SK-N-SH treated with all-trans-retinoic acid at 6 μM for 48 hours (cell line): Measurements from ENCODE around the gene MYOD1.

Source experiments
- ARNTL ChIP-seq: fragments of 450-650 bp; formaldehyde crosslinking; IDR thresholded peaks from 2 replicates; pipeline ENCODE4 v1.5.0; 2020; ENCODE audit warnings: low read depth, mild to moderate bottlenecking, moderate library complexity, borderline replicate concordance
- BACH2 ChIP-seq: fragments of 250-450 bp; sonication (Bioruptor Pico); IDR thresholded peaks from 2 replicates; pipeline ENCODE4 v1.9.0; 2021; ENCODE audit warnings: mild to moderate bottlenecking, borderline replicate concordance
- ESRRG ChIP-seq: fragments of 250-450 bp; sonication (Bioruptor Pico); IDR thresholded peaks from 2 replicates; pipeline ENCODE4 v1.6.1; 2021; ENCODE audit warnings: mild to moderate bottlenecking
- TF ChIP-seq, protein P1 (sequence below): fragments of 250-450 bp; sonication (Bioruptor Pico); IDR thresholded peaks from 2 replicates; pipeline ENCODE4 v1.5.1; 2020; ENCODE audit warnings: low read depth, mild to moderate bottlenecking, moderate library complexity
- TF ChIP-seq, protein P2 (sequence below): fragments of 250-450 bp; sonication (Bioruptor Pico); IDR thresholded peaks from 2 replicates; pipeline ENCODE4 v1.8.0; 2020; ENCODE audit warnings: mild to moderate bottlenecking, moderate library complexity, borderline replicate concordance
- TF ChIP-seq, protein P3 (sequence below): fragments of 250-450 bp; sonication (Bioruptor Pico); IDR thresholded peaks from 2 replicates; pipeline ENCODE4 v1.8.0; 2021; ENCODE audit warnings: low read depth, mild to moderate bottlenecking, moderate library complexity, borderline replicate concordance

DNA sequence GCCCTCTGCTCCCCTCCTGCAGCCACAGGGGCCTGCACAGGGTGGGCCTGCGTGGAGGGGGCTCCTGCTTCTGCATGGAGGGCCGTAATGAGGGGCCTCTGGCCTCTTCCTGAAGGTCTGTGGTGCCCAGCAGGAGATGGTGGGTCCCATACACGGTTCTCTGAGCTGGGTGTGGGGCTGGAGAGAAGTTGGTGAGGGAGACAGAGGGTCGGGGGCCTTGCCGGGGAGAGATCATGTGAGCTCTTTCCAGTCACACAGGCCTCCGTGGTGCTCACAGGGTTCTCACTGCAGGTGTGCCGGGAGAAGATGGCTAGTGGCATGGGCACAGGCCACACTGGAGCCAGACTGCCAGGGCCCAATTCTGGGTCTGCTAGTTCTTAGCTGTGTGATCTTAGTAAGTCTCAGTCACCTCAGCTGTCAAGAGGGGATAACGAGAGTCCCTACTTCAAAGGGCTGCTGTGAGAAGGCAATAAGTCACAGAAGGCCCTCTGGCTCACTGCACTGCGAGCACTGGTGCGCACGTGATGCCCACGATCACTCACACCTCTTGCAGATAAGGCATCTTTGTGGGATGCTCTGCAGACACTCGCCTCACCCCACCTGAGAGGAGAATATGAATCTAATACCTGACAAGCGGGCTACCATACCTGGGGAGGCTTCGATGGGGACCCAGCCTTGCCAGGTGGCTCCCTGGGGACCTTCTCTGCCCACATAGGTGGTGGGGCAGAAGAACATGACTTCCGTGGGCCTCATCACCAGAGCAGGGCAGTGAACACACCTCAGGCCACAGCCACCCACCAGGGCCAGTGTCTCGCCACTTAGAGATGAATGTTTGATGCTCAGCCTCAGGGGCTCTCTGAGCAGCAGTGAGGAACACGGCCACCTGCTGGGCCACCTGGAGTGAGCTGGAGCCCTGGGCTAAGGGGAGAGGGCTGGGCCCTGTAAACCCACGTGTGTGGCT is 29.7 kb downstream of the MYOD1 start:
- TF ChIP-seq, protein P1, sequence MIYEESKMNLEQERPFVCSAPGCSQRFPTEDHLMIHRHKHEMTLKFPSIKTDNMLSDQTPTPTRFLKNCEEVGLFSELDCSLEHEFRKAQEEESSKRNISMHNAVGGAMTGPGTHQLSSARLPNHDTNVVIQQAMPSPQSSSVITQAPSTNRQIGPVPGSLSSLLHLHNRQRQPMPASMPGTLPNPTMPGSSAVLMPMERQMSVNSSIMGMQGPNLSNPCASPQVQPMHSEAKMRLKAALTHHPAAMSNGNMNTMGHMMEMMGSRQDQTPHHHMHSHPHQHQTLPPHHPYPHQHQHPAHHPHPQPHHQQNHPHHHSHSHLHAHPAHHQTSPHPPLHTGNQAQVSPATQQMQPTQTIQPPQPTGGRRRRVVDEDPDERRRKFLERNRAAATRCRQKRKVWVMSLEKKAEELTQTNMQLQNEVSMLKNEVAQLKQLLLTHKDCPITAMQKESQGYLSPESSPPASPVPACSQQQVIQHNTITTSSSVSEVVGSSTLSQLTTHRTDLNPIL (CRISPR knock-in tag), result no peak
- TF ChIP-seq, protein P2, sequence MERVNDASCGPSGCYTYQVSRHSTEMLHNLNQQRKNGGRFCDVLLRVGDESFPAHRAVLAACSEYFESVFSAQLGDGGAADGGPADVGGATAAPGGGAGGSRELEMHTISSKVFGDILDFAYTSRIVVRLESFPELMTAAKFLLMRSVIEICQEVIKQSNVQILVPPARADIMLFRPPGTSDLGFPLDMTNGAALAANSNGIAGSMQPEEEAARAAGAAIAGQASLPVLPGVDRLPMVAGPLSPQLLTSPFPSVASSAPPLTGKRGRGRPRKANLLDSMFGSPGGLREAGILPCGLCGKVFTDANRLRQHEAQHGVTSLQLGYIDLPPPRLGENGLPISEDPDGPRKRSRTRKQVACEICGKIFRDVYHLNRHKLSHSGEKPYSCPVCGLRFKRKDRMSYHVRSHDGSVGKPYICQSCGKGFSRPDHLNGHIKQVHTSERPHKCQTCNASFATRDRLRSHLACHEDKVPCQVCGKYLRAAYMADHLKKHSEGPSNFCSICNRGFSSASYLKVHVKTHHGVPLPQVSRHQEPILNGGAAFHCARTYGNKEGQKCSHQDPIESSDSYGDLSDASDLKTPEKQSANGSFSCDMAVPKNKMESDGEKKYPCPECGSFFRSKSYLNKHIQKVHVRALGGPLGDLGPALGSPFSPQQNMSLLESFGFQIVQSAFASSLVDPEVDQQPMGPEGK (CRISPR knock-in tag), result no peak
- TF ChIP-seq BACH2 (CRISPR knock-in tag) (no peak), ARNTL (CRISPR knock-in tag) (no peak), ESRRG (CRISPR knock-in tag) (no peak)
- TF ChIP-seq, protein P3, sequence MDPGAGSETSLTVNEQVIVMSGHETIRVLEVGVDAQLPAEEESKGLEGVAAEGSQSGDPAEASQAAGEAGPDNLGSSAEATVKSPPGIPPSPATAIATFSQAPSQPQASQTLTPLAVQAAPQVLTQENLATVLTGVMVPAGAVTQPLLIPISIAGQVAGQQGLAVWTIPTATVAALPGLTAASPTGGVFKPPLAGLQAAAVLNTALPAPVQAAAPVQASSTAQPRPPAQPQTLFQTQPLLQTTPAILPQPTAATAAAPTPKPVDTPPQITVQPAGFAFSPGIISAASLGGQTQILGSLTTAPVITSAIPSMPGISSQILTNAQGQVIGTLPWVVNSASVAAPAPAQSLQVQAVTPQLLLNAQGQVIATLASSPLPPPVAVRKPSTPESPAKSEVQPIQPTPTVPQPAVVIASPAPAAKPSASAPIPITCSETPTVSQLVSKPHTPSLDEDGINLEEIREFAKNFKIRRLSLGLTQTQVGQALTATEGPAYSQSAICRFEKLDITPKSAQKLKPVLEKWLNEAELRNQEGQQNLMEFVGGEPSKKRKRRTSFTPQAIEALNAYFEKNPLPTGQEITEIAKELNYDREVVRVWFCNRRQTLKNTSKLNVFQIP, result no peak
